ENCODE results near the gene SYT8. TPM values are rescaled to one million over a fixed set of nuclear protein-coding genes. Genes with fewer than 3 reads are reported as not detected.

Gene SYT8
- total and polyA plus RNA-seq, 2 of the 8 experiments (the other 6 are each of a cell fraction or from before 2014, with no cell fraction given), result not detected

DNA sequence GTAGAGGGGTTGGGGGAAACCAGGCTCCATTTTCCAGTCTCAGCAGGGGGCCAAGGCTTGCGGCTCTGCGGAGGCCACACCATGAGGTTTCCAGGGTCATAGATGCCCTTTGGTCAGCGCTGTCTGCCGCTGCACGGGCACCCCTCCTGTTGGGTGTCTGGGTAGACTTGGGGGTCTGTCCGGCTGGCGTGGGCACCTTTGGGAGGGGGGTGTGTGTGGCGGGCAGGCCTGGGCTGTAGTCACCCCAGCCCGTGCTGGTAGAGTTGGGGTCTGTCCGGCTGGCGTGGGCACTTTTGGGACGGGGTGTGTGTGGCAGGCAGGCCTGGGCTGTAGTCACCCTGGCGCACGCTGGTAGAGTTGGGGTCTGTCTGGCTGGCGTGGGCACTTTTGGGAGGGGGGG lies 36.7 kb downstream of the SYT8 start:
- Histone ChIP-seq H3K4me3 (ENCODE audit: extremely low read depth in 1 of 4, insufficient read depth in 2 of 4, low read depth in 3 of 4, low read length in 4 of 4) (no peak overlapping the region), H4K5ac (ENCODE audit: insufficient read length, low read depth, low read length) (no peak overlapping the region), H2BK5ac (ENCODE audit: low read depth, low read length) (no peak overlapping the region), H3K14ac (ENCODE audit: insufficient read length) (no peak overlapping the region), H3K23me2 (ENCODE audit: low read depth, low read length) (no peaks in the 10 kb centered on the region; the same call in 1 of the 2 replicates), H3K18ac (ENCODE audit: extremely low read depth, low read length) (no peak overlapping the region), H2BK120ac (replicated peaks; ENCODE audit: low read depth, low read length) (no peak overlapping the region), H3K4me1 (replicated peaks in 1 of 4; ENCODE audit: control insufficient read depth in 3 of 4, insufficient read depth in 4 of 4, low read length in 3 of 4) (no peaks in the 10 kb centered on the region), H3K36me3 (ENCODE audit: control insufficient read depth in 2 of 4, insufficient read depth in 4 of 4, low read length in 3 of 4) (no peaks in the 10 kb centered on the region), H4K91ac (replicated peaks; ENCODE audit: insufficient read length, low read length) (no peak overlapping the region), H2BK15ac (ENCODE audit: low read length) (no peak overlapping the region), H4K8ac (ENCODE audit: extremely low read depth, insufficient read depth, low read length) (no peak overlapping the region), H2BK20ac (ENCODE audit: low read length) (no peak overlapping the region), H3K56ac (replicated peaks; ENCODE audit: insufficient read length, low read depth, low read length) (no peak overlapping the region), H3K27me3 (replicated peaks in 1 of 4; ENCODE audit: control insufficient read depth in 3 of 4, extremely low read depth in 1 of 4, insufficient read depth in 3 of 4, low read length in 3 of 4) (peaks cover 0 to 3% (median 0%) of the 10 kb centered on the region in 4 experiments; a peak in 1 of 7 replicates), H4K20me1 (replicated peaks in 1 of 2; ENCODE audit: control insufficient read depth in 1 of 2, insufficient read depth in 2 of 2, low read length in 2 of 2) (no peaks in the 10 kb centered on the region), H3K79me2 (ENCODE audit: control insufficient read depth in 1 of 2, insufficient read depth in 2 of 2, low read length in 2 of 2) (no peaks in the 10 kb centered on the region), H2BK12ac (ENCODE audit: low read depth, low read length) (no peak overlapping the region), H3K27ac (ENCODE audit: low read depth, low read length) (no peak overlapping the region), H3K9me3 (ENCODE audit: insufficient read depth in 2 of 2, low read depth in 1 of 2, low read length in 1 of 2) (no peaks in the 10 kb centered on the region), H3K23ac (ENCODE audit: insufficient read length) (no peak overlapping the region), H2AFZ (ENCODE audit: low read length) (no peak overlapping the region), H2AK5ac (ENCODE audit: low read depth, low read length) (no peak overlapping the region), H3K9ac (replicated peaks in 1 of 4; ENCODE audit: extremely low read depth in 1 of 4, low read depth in 3 of 4, low read length in 3 of 4) (no peak overlapping the region), H3K79me1 (ENCODE audit: low read depth, low read length) (no peaks in the 10 kb centered on the region), H3K4ac (replicated peaks; ENCODE audit: insufficient read length, low read depth, low read length) (no peak overlapping the region), H3K4me2 (ENCODE audit: insufficient read depth in 1 of 2, low read depth in 2 of 2, low read length in 2 of 2) (no peak overlapping the region)
- DNase-seq (ENCODE audit: low read depth in 1 of 2, low spot score in 2 of 2), result no peak
- FAIRE-seq, result no peak
- ChIA-PET CTCF (ENCODE audit: partially characterized antibody) (interaction anchor here (0.6 to 3.3 kb wide), 8 partner anchors 11 to 433 kb away, joined by 3 to 25 read pairs (median 11); no protein-coding TSS in a partner anchor), POLR2A (ENCODE audit: partially characterized antibody) (no interaction called here)
- WGBS, 2 experiments (ENCODE audit: extremely low coverage in 1 of 2, insufficient coverage in 1 of 2, insufficient read length in 1 of 2, insufficient replicate concordance in 2 of 2, low coverage in 1 of 2, low lambda C conversion rate in 2 of 2, missing lambda C conversion rate in 1 of 2), result 87% methylated on average over 15 of the region's 15 CpGs; no CpG with 5 or more reads in 1 of the 2 experiments
- no peak for TF ChIP-seq POLR2AphosphoS5 (IDR thresholded peaks at IDR 0.05; ENCODE audit: low read depth, low read length)
- TF ChIP-seq RNF2 (IDR thresholded peaks at IDR 0.05; ENCODE audit: borderline replicate concordance, low read depth, low read length, missing control alignments, poor library complexity, severe bottlenecking), result no peak
- no peak for TF ChIP-seq TAF1 (IDR thresholded peaks at IDR 0.05; ENCODE audit: low read depth, low read length)
- TF ChIP-seq JUN (IDR thresholded peaks at IDR 0.05; ENCODE audit: low read depth, low read length), result no peak
- TF ChIP-seq CBX8 (IDR thresholded peaks at IDR 0.05; ENCODE audit: borderline replicate concordance, low read depth, low read length), result no peak
- no peak for TF ChIP-seq TAF7 (optimal IDR thresholded peaks at IDR 0.05; ENCODE audit: borderline replicate concordance, low read depth, low read length)
- no peak for TF ChIP-seq BACH1 (IDR thresholded peaks at IDR 0.05; ENCODE audit: low read length)
- no peak for TF ChIP-seq CREB1 (IDR thresholded peaks at IDR 0.05)
- no peak for TF ChIP-seq SIN3A (conservative IDR thresholded peaks at IDR 0.05 in 1 of 2, IDR thresholded peaks at IDR 0.05 in 1 of 2; ENCODE audit: low read depth in 1 of 2, low read length in 2 of 2)
- TF ChIP-seq EP300 (IDR thresholded peaks at IDR 0.05; ENCODE audit: borderline replicate concordance in 1 of 2, low read depth in 2 of 2, low read length in 2 of 2), result no peak
